GM23338 (cell line): ENCODE data around the gene AKR1E2. TPM values are rescaled to one million over a fixed set of nuclear protein-coding genes. Genes with fewer than 3 reads are reported as not detected.

ENCODE experiments used
- ATAC-seq: fragments of 200-7000 bp; cut with Tn5 transposase; 3 replicates; pipeline ENCODE4 v1.9.1; 2020
- DNase-seq: peaks from one replicate; pipeline ENCODE4 v3.0.0-alpha.2; 2015; ENCODE audit warnings: low spot score
- H2AFZ ChIP-seq: fragments of 200-600 bp; sonication (generic); 2 replicates; pipeline ENCODE4 v1.8.0; 2016; ENCODE audit warnings: antibody characterized with exemption, mild to moderate bottlenecking, moderate library complexity
- H3F3A ChIP-seq: fragments of 200-600 bp; sonication (generic); replicated peaks from 2 replicates; pipeline ENCODE4 v1.8.0; 2017; ENCODE audit warnings: antibody characterized with exemption, mixed run types, low read depth
- H3K27ac ChIP-seq: fragments of 200-600 bp; sonication (generic); 2 replicates; pipeline ENCODE4 v1.6.1; 2016; ENCODE audit warnings: low read depth
- H3K27me3 ChIP-seq: fragments of 200-600 bp; sonication (generic); 2 replicates; pipeline ENCODE4 v1.8.0; 2016; ENCODE audit warnings: mild to moderate bottlenecking, mixed run types, moderate library complexity; ENCODE audit not compliant: insufficient read depth
- H3K36me3 ChIP-seq: fragments of 200-600 bp; sonication (generic); 2 replicates; pipeline ENCODE4 v1.8.0; 2016; ENCODE audit warnings: mild to moderate bottlenecking; ENCODE audit not compliant: insufficient read depth
- H3K4me1 ChIP-seq: fragments of 200-600 bp; sonication (generic); 2 replicates; pipeline ENCODE4 v1.8.0; 2016; ENCODE audit warnings: mild to moderate bottlenecking, moderate library complexity; ENCODE audit not compliant: insufficient read depth
- H3K4me2 ChIP-seq: fragments of 200-600 bp; sonication (generic); 2 replicates; pipeline ENCODE4 v1.7.1; 2017; ENCODE audit warnings: mixed run types
- H3K4me3 ChIP-seq: fragments of 200-600 bp; sonication (generic); 2 replicates; pipeline ENCODE4 v1.6.1; 2016; ENCODE audit warnings: mixed run types
- H3K79me2 ChIP-seq: fragments of 200-600 bp; sonication (generic); replicated peaks from 2 replicates; pipeline ENCODE4 v1.8.0; 2017; ENCODE audit warnings: mild to moderate bottlenecking; ENCODE audit not compliant: insufficient read depth
- H3K9me2 ChIP-seq: fragments of 200-600 bp; sonication (generic); 2 replicates; pipeline ENCODE4 v1.8.0; 2017; ENCODE audit not compliant: insufficient read depth
- H4K20me1 ChIP-seq: fragments of 200-600 bp; sonication (generic); replicated peaks from 2 replicates; pipeline ENCODE4 v1.8.0; 2017; ENCODE audit warnings: mild to moderate bottlenecking; ENCODE audit not compliant: insufficient read depth
- H3K27ac Mint-ChIP-seq: 2 replicates; pipeline ENCODE4 v1.8.0; 2020; ENCODE audit warnings: inconsistent platforms, mild to moderate bottlenecking, moderate library complexity, mixed read lengths
- H3K27me3 Mint-ChIP-seq: 3 replicates; pipeline ENCODE4 v1.8.0; 2022; ENCODE audit warnings: low read depth, mild to moderate bottlenecking, moderate library complexity, mixed read lengths, inconsistent platforms; ENCODE audit not compliant: insufficient read depth, poor library complexity
- H3K36me3 Mint-ChIP-seq: 3 replicates; pipeline ENCODE4 v1.8.0; 2021; ENCODE audit warnings: low read depth, mild to moderate bottlenecking, inconsistent platforms, moderate library complexity, mixed read lengths
- H3K4me1 Mint-ChIP-seq: 3 replicates; pipeline ENCODE4 v1.8.0; 2020; ENCODE audit warnings: mild to moderate bottlenecking, inconsistent platforms, mixed read lengths
- H3K4me3 Mint-ChIP-seq: 3 replicates; pipeline ENCODE4 v1.8.0; 2021; ENCODE audit warnings: moderate library complexity, mild to moderate bottlenecking, inconsistent platforms, mixed read lengths
- H3K9me3 Mint-ChIP-seq: 3 replicates; pipeline ENCODE4 v1.8.0; 2020; ENCODE audit warnings: moderate library complexity, mild to moderate bottlenecking, inconsistent platforms, mixed read lengths
- CREB1 ChIP-seq: fragments of 250-450 bp; sonication (Bioruptor Pico); IDR thresholded peaks from 2 replicates; pipeline ENCODE4 v1.5.0; 2020; ENCODE audit warnings: low read depth, mild to moderate bottlenecking, moderate library complexity
- CTCF ChIP-seq, 2 experiments: fragments of 200-600 bp in 1 of 2; sonication (generic) in 1 of 2; conservative IDR thresholded peaks; 2 replicates each; pipeline versions ENCODE4 v1.5.1 to v1.6.1; 2016 to 2017; ENCODE audit warnings: antibody characterized with exemption in 2 of 2, low read depth in 2 of 2, mild to moderate bottlenecking in 2 of 2, moderate library complexity in 1 of 2
- EZH2 ChIP-seq: fragments of 200-600 bp; sonication (generic); IDR thresholded peaks from one replicate; pipeline ENCODE4 v1.8.0; 2017; ENCODE audit warnings: antibody characterized with exemption, mild to moderate bottlenecking, low read depth; ENCODE audit not compliant: unreplicated experiment
- EZH2phosphoT487 ChIP-seq: fragments of 200-600 bp; sonication (generic); IDR thresholded peaks from one replicate; pipeline ENCODE4 v1.8.1; 2018; ENCODE audit warnings: antibody characterized with exemption; ENCODE audit not compliant: unreplicated experiment
- JUNB ChIP-seq: IDR thresholded peaks from one replicate; pipeline ENCODE4 v1.6.1; 2016; ENCODE audit warnings: antibody characterized with exemption; ENCODE audit not compliant: unreplicated experiment
- NANOG ChIP-seq: IDR thresholded peaks from 2 replicates; pipeline ENCODE4 v1.6.1; 2016; ENCODE audit warnings: antibody characterized with exemption, borderline replicate concordance
- POLR2AphosphoS5 ChIP-seq: IDR thresholded peaks from 2 replicates; pipeline ENCODE4 v1.6.1; 2016; ENCODE audit warnings: antibody characterized with exemption, low read depth
- STAT1 ChIP-seq: IDR thresholded peaks from one replicate; pipeline ENCODE4 v1.6.1; 2016; ENCODE audit warnings: antibody characterized with exemption; ENCODE audit not compliant: unreplicated experiment
- ZNF114 ChIP-seq: fragments of 250-450 bp; sonication (Bioruptor Pico); IDR thresholded peaks from 2 replicates; pipeline ENCODE4 v1.5.0; 2020; ENCODE audit warnings: mild to moderate bottlenecking, moderate library complexity
- ZNF331 ChIP-seq: fragments of 250-450 bp; sonication (Bioruptor Pico); IDR thresholded peaks from 2 replicates; pipeline ENCODE4 v1.5.0; 2020; ENCODE audit warnings: low read depth, mild to moderate bottlenecking, moderate library complexity
- polyA plus RNA-seq: library from polyadenylated mRNA; unstranded; fragments of >200 nt; fragmentation: Nextera tagmentation; extraction: Ambion mirVana; gene quantifications from 2 replicates; pipeline ENCODE4 v1.2.1, GENCODE V29; 2016
- total RNA-seq: library from RNA; depleted of rRNA; stranded (reverse); fragments of >200 nt; shearing (Covaris generic); gene quantifications from 2 replicates; pipeline ENCODE4 v1.2.3, GENCODE V29; 2014
- TF ChIP-seq, protein P1 (sequence below): IDR thresholded peaks from 2 replicates; pipeline ENCODE4 v1.6.1; 2016; ENCODE audit warnings: antibody characterized with exemption
- TF ChIP-seq, protein P2 (sequence below): fragments of 250-450 bp; sonication (Bioruptor Pico); IDR thresholded peaks from 2 replicates; pipeline ENCODE4 v1.5.0; 2020; ENCODE audit warnings: mild to moderate bottlenecking, moderate library complexity

The AKR1E2 gene
- total and polyA plus RNA-seq, 2 experiments from 2014 or later = 2.2 to 4.3 TPM

- Histone ChIP-seq H3K79me2 (no peaks in the 10 kb centered on the region), H3F3A (no peaks in the 10 kb centered on the region), H3K9me2 (no peaks in the 10 kb centered on the region), H3K27me3 (no peaks in the 10 kb centered on the region), H3K36me3 (no peaks in the 10 kb centered on the region), H3K4me3 (no peak overlapping the region), H4K20me1 (no peaks in the 10 kb centered on the region), H2AFZ (no peak overlapping the region), H3K27ac (no peak overlapping the region), H3K4me2 (no peak overlapping the region), H3K4me1 (no peaks in the 10 kb centered on the region)
- H3K4me1 Mint-ChIP-seq = peaks cover 5% of the 10 kb centered on the region; the same call in 2 of the 3 replicates
- no peak overlapping the region for H3K27ac Mint-ChIP-seq
- H3K4me3 Mint-ChIP-seq = no peak overlapping the region
- H3K27me3 Mint-ChIP-seq = peaks cover 2% of the 10 kb centered on the region
- no peaks in the 10 kb centered on the region for H3K36me3 Mint-ChIP-seq
- ATAC-seq (no peak), DNase-seq (no peak)
- no peak for TF ChIP-seq EZH2phosphoT487
- no peak for TF ChIP-seq ZNF331 (CRISPR knock-in tag)
- no peak for TF ChIP-seq CREB1 (CRISPR knock-in tag)
- TF ChIP-seq JUNB = no peak
- TF ChIP-seq ZNF114 = no peak
- TF ChIP-seq, protein P1, sequence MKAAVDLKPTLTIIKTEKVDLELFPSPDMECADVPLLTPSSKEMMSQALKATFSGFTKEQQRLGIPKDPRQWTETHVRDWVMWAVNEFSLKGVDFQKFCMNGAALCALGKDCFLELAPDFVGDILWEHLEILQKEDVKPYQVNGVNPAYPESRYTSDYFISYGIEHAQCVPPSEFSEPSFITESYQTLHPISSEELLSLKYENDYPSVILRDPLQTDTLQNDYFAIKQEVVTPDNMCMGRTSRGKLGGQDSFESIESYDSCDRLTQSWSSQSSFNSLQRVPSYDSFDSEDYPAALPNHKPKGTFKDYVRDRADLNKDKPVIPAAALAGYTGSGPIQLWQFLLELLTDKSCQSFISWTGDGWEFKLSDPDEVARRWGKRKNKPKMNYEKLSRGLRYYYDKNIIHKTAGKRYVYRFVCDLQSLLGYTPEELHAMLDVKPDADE = no peak
- TF ChIP-seq EZH2 = no peak
- no peak for TF ChIP-seq POLR2AphosphoS5
- no peak for TF ChIP-seq NANOG
- TF ChIP-seq STAT1 = no peak
- H3K9me3 Mint-ChIP-seq = no peaks in the 10 kb centered on the region; the same call in 2 of the 3 replicates
These were observed 23.1 kb upstream of the AKR1E2 start for GRCh38 chr10:4802711-4803487.

GRCh38 chr10:4803822-4804221 lies 22.2 kb upstream of the AKR1E2 start:
- no peak overlapping the region for H3K27ac ChIP-seq
- H4K20me1 ChIP-seq = no peaks in the 10 kb centered on the region
- no peak overlapping the region for H3K4me3 ChIP-seq
- H2AFZ ChIP-seq = no peak overlapping the region
- H3K4me1 ChIP-seq = peaks cover 4% of the 10 kb centered on the region
- peaks cover 2% of the 10 kb centered on the region for H3K27me3 Mint-ChIP-seq
- no peak for ATAC-seq
- no peak overlapping the region for H3K4me3 Mint-ChIP-seq
- no peaks in the 10 kb centered on the region for H3K27me3 ChIP-seq
- no peaks in the 10 kb centered on the region for H3K36me3 ChIP-seq
- H3F3A ChIP-seq = no peaks in the 10 kb centered on the region
- H3K36me3 Mint-ChIP-seq = no peaks in the 10 kb centered on the region
- H3K27ac Mint-ChIP-seq = no peak overlapping the region
- DNase-seq = no peak
- no peaks in the 10 kb centered on the region for H3K9me2 ChIP-seq
- H3K9me3 Mint-ChIP-seq = no peaks in the 10 kb centered on the region; the same call in 2 of the 3 replicates
- peaks cover 8% of the 10 kb centered on the region; the same call in 2 of the 3 replicates for H3K4me1 Mint-ChIP-seq
- H3K4me2 ChIP-seq = no peak overlapping the region
- no peaks in the 10 kb centered on the region for H3K79me2 ChIP-seq
- TF ChIP-seq STAT1 (no peak), EZH2phosphoT487 (no peak), CREB1 (CRISPR knock-in tag) (no peak), CTCF (conservative IDR thresholded peaks at IDR 0.05; ENCODE audit: low read depth in 2 of 2) (no peak)
- TF ChIP-seq, protein P2, sequence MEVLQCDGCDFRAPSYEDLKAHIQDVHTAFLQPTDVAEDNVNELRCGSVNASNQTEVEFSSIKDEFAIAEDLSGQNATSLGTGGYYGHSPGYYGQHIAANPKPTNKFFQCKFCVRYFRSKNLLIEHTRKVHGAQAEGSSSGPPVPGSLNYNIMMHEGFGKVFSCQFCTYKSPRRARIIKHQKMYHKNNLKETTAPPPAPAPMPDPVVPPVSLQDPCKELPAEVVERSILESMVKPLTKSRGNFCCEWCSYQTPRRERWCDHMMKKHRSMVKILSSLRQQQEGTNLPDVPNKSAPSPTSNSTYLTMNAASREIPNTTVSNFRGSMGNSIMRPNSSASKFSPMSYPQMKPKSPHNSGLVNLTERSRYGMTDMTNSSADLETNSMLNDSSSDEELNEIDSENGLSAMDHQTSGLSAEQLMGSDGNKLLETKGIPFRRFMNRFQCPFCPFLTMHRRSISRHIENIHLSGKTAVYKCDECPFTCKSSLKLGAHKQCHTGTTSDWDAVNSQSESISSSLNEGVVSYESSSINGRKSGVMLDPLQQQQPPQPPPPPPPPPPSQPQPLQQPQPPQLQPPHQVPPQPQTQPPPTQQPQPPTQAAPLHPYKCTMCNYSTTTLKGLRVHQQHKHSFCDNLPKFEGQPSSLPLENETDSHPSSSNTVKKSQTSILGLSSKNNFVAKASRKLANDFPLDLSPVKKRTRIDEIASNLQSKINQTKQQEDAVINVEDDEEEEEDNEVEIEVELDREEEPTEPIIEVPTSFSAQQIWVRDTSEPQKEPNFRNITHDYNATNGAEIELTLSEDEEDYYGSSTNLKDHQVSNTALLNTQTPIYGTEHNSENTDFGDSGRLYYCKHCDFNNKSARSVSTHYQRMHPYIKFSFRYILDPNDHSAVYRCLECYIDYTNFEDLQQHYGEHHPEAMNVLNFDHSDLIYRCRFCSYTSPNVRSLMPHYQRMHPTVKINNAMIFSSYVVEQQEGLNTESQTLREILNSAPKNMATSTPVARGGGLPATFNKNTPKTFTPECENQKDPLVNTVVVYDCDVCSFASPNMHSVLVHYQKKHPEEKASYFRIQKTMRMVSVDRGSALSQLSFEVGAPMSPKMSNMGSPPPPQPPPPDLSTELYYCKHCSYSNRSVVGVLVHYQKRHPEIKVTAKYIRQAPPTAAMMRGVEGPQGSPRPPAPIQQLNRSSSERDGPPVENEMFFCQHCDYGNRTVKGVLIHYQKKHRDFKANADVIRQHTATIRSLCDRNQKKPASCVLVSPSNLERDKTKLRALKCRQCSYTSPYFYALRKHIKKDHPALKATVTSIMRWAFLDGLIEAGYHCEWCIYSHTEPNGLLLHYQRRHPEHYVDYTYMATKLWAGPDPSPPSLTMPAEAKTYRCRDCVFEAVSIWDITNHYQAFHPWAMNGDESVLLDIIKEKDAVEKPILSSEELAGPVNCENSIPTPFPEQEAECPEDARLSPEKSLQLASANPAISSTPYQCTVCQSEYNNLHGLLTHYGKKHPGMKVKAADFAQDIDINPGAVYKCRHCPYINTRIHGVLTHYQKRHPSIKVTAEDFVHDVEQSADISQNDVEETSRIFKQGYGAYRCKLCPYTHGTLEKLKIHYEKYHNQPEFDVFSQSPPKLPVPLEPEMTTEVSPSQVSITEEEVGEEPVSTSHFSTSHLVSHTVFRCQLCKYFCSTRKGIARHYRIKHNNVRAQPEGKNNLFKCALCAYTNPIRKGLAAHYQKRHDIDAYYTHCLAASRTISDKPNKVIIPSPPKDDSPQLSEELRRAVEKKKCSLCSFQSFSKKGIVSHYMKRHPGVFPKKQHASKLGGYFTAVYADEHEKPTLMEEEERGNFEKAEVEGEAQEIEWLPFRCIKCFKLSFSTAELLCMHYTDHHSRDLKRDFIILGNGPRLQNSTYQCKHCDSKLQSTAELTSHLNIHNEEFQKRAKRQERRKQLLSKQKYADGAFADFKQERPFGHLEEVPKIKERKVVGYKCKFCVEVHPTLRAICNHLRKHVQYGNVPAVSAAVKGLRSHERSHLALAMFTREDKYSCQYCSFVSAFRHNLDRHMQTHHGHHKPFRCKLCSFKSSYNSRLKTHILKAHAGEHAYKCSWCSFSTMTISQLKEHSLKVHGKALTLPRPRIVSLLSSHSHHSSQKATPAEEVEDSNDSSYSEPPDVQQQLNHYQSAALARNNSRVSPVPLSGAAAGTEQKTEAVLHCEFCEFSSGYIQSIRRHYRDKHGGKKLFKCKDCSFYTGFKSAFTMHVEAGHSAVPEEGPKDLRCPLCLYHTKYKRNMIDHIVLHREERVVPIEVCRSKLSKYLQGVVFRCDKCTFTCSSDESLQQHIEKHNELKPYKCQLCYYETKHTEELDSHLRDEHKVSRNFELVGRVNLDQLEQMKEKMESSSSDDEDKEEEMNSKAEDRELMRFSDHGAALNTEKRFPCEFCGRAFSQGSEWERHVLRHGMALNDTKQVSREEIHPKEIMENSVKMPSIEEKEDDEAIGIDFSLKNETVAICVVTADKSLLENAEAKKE (CRISPR knock-in tag) = no peak
